ENCODE measurements around the gene NECTIN4.

DNA sequence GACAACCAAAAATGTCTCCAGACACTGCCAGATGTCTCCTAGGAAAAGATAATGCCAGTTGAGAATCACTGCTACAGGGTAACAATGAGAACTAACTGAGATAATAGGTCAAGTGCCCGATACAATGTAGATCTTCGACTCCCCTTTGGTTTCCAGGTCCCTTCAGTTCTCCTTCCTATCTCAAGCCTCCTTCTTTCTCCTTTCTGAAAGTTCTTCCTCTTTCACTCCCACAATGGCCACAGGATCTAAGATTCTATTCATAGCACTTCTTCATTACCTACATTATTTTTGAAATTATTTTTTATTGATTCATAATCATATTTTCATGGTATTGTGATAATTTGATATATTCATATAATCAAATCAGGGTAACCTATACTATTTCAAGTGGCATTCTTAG lies 22.2 kb upstream of the NECTIN4 start:
- TF ChIP-seq EP300 (IDR thresholded peaks at IDR 0.05) (no peak), POLR2A (IDR thresholded peaks at IDR 0.05) (no peak)
- TF ChIP-seq, protein P1, sequence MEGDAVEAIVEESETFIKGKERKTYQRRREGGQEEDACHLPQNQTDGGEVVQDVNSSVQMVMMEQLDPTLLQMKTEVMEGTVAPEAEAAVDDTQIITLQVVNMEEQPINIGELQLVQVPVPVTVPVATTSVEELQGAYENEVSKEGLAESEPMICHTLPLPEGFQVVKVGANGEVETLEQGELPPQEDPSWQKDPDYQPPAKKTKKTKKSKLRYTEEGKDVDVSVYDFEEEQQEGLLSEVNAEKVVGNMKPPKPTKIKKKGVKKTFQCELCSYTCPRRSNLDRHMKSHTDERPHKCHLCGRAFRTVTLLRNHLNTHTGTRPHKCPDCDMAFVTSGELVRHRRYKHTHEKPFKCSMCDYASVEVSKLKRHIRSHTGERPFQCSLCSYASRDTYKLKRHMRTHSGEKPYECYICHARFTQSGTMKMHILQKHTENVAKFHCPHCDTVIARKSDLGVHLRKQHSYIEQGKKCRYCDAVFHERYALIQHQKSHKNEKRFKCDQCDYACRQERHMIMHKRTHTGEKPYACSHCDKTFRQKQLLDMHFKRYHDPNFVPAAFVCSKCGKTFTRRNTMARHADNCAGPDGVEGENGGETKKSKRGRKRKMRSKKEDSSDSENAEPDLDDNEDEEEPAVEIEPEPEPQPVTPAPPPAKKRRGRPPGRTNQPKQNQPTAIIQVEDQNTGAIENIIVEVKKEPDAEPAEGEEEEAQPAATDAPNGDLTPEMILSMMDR (IDR thresholded peaks at IDR 0.05): no peak

Data from gastroesophageal sphincter (tissue), 3 donors.